Mesodermal cell (in vitro differentiated cells): ENCODE measurements around the gene CLEC16A. TPM values are rescaled to one million over a fixed set of nuclear protein-coding genes. Genes with fewer than 3 reads are reported as not detected.

Experiments used
- H3K27ac ChIP-seq: 2 replicates; pipeline ENCODE4 v1.7.0; 2013; ENCODE audit warnings: mild to moderate bottlenecking, low read depth, low read length, moderate library complexity; ENCODE audit not compliant: severe bottlenecking
- H3K36me3 ChIP-seq: 2 replicates; pipeline ENCODE4 v1.7.1; 2013; ENCODE audit warnings: mild to moderate bottlenecking, low read length, moderate library complexity; ENCODE audit not compliant: control insufficient read depth, insufficient read depth
- H3K4me1 ChIP-seq: one replicate; pipeline ENCODE4 v1.7.1; 2013; ENCODE audit warnings: mild to moderate bottlenecking, low read length; ENCODE audit not compliant: insufficient read depth, control insufficient read depth, poor library complexity, severe bottlenecking
- H3K4me3 ChIP-seq: 2 replicates; pipeline ENCODE4 v1.7.0; 2013; ENCODE audit warnings: low read length, control low read depth, mild to moderate bottlenecking; ENCODE audit not compliant: insufficient read depth, poor library complexity, severe bottlenecking; ENCODE audit errors: extremely low read depth
- H3K9me3 ChIP-seq: 2 replicates; pipeline ENCODE4 v1.7.1; 2013; ENCODE audit warnings: mild to moderate bottlenecking, low read length, moderate library complexity; ENCODE audit not compliant: control insufficient read depth
- WGBS, 2 experiments: methylation state at CpG; one replicate each; pipeline ENCODE4 v1.1.5; 2013; ENCODE audit warnings: missing lambda C conversion rate in 2 of 2; ENCODE audit not compliant: insufficient coverage in 2 of 2; 5-methylcytosine and 5-hydroxymethylcytosine counted together
- polyA plus RNA-seq, 2 experiments: library from polyadenylated mRNA; stranded (reverse); fragments of 50-300 nt; gene quantifications; one replicate each; pipeline ENCODE4 v1.2.3, GENCODE V29; 2013

CLEC16A gene, protein sequence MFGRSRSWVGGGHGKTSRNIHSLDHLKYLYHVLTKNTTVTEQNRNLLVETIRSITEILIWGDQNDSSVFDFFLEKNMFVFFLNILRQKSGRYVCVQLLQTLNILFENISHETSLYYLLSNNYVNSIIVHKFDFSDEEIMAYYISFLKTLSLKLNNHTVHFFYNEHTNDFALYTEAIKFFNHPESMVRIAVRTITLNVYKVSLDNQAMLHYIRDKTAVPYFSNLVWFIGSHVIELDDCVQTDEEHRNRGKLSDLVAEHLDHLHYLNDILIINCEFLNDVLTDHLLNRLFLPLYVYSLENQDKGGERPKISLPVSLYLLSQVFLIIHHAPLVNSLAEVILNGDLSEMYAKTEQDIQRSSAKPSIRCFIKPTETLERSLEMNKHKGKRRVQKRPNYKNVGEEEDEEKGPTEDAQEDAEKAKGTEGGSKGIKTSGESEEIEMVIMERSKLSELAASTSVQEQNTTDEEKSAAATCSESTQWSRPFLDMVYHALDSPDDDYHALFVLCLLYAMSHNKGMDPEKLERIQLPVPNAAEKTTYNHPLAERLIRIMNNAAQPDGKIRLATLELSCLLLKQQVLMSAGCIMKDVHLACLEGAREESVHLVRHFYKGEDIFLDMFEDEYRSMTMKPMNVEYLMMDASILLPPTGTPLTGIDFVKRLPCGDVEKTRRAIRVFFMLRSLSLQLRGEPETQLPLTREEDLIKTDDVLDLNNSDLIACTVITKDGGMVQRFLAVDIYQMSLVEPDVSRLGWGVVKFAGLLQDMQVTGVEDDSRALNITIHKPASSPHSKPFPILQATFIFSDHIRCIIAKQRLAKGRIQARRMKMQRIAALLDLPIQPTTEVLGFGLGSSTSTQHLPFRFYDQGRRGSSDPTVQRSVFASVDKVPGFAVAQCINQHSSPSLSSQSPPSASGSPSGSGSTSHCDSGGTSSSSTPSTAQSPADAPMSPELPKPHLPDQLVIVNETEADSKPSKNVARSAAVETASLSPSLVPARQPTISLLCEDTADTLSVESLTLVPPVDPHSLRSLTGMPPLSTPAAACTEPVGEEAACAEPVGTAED
- 18.3 TPM for polyA plus RNA-seq (2013, experiment 1 of 2)
- polyA plus RNA-seq (2013, experiment 2 of 2) = 17.3 TPM

- H3K4me1 ChIP-seq = peaks cover 44% of the 10 kb centered on the region
- H3K36me3 ChIP-seq = peaks cover 9% of the 10 kb centered on the region
- no peaks in the 10 kb centered on the region for H3K9me3 ChIP-seq
- H3K27ac ChIP-seq = no peak within 1 kb of the TSS
- H3K4me3 ChIP-seq = peak within 1 kb of the TSS; percentile 91
- 3% methylated on average over 56 to 58 of the region's 86 CpGs for WGBS, 2 experiments
Observed at GRCh38 chr16:10944249-10945064, at the start of gene CLEC16A. CLEC16A (plus strand) TSS chr16:10944564; CDS start chr16:10944718, 154 bp downstream.

DNA sequence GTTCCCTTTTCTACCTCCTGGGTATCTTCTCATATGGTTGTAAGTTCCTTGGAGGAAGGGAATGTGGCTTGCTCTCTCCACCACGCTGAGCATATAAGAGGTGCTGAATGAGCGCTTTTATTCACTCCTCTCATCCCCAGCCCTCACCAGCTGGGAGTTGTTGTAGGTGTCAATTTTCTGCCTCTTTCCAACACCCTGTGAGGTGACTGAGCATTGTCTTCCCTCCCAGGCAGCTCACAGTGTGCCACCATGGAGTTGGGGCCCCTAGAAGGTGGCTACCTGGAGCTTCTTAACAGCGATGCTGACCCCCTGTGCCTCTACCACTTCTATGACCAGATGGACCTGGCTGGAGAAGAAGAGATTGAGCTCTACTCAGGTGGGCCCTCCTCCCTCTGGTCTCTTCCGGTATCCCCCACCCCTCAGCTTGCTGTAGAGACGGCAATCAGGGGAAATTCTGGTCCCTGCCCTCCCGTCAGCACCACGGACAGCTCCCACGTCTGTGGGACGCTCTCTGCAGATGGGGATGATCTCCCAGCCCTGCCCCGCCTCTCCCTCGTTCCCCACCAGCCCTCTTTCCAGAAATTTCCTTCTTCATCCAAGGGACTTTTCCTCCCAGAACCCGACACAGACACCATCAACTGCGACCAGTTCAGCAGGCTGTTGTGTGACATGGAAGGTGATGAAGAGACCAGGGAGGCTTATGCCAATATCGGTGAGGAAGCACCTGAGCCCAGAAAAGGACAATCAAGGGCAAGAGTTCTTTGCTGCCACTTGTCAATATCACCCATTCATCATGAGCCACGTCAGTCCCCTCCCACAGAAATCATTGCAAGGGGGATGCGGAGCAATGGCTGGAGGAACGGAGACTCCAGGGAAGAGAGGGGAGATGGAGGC, 49.1 kb upstream of the CLEC16A start:
- Histone ChIP-seq H3K36me3 (no peaks in the 10 kb centered on the region), H3K9me3 (no peaks in the 10 kb centered on the region), H3K4me3 (no peak overlapping the region), H3K4me1 (no peaks in the 10 kb centered on the region), H3K27ac (no peak overlapping the region)
- 4 to 14% methylated on average over 2 to 6 of the region's 17 CpGs for WGBS, 2 experiments

- Histone ChIP-seq H3K9me3 (no peaks in the 10 kb centered on the region), H3K4me3 (no peak overlapping the region), H3K27ac (no peak overlapping the region), H3K4me1 (no peaks in the 10 kb centered on the region), H3K36me3 (no peaks in the 10 kb centered on the region)
- WGBS, 2 experiments = no CpG with 5 or more reads among the region's 3 CpGs
Observed at GRCh38 chr16:10896165-10896564, 48.2 kb upstream of the CLEC16A start.

DNA sequence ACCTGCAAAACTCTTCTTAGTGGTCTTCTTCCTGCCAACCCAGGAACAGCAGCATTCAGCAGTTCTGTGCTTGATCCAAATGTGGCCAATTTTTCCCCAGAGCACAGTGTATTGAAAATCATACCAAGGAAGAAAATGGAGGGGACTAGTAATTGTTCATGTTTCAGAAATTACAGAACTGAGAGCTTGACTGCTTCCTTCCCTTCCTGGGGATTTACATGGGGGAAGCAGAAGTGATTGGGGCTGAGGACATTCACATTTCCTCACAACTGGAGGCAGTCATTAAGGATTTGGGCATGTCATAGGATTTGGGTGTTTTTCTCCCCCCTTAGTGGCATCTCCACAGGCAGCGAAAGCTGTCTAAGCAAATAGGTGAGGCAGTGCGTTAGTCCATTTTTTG, 47.6 kb upstream of the CLEC16A start:
- no CpG with 5 or more reads among the region's 2 CpGs for WGBS, 2 experiments

DNA sequence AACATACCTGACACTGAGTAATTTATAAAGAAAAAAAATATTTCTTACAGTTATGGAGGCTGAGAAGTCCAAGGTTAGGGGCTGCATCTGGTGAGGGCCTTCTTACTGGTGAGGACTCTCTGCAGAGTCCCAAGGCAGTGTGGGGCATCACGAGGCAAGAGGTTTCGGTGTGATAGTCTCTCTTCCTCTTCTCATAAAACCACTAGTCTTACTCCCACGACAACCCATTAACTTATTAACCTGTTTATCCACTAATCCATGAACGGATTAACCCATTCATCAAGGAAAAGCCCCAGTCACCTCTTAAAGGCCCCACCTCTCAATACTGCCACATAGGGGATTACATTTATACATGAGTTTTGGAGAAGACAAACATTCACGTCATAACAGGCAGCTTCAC, 47.2 kb upstream of the CLEC16A start:
- H3K9me3 ChIP-seq = no peaks in the 10 kb centered on the region
- WGBS, 2 experiments = 72 to 95% methylated on average over 3 to 5 of the region's 5 CpGs

More for the DNA sequence above, 47.6 kb upstream of the CLEC16A start:
- H3K27ac ChIP-seq = no peak overlapping the region
- H3K4me3 ChIP-seq = no peak overlapping the region
- no peaks in the 10 kb centered on the region for H3K9me3 ChIP-seq
- no peaks in the 10 kb centered on the region for H3K36me3 ChIP-seq
- no peaks in the 10 kb centered on the region for H3K4me1 ChIP-seq

DNA sequence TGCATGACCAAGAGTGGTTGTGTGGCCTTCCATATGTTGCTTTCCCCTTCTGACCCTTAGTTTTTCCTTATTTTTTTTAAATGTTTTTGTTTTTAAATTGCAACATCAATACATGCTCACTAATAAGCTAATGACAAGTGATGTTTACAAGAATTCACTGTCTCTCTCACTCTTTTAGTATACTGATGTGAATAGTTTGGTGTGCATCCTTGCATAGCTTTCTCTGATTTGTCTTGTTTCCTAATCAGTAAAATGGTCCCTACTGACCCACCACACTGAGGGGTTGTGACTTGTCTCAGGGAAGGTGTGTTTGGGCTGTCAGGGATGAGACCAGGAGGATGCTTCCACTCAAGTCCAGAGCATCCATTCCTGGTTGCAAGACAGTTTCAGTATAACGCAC, 41.4 kb upstream of the CLEC16A start:
- no peaks in the 10 kb centered on the region for H3K4me1 ChIP-seq
- H3K27ac ChIP-seq = no peak overlapping the region
- peaks cover 9% of the 10 kb centered on the region for H3K9me3 ChIP-seq
- H3K4me3 ChIP-seq = no peak overlapping the region
- WGBS, 2 experiments = 91 to 100% methylated on average over 1 of the region's 1 CpG
- H3K36me3 ChIP-seq = no peaks in the 10 kb centered on the region

More for the DNA sequence above, 47.2 kb upstream of the CLEC16A start:
- H3K27ac ChIP-seq = no peak overlapping the region
- H3K4me1 ChIP-seq = no peaks in the 10 kb centered on the region
- H3K36me3 ChIP-seq = no peaks in the 10 kb centered on the region
- no peak overlapping the region for H3K4me3 ChIP-seq

DNA sequence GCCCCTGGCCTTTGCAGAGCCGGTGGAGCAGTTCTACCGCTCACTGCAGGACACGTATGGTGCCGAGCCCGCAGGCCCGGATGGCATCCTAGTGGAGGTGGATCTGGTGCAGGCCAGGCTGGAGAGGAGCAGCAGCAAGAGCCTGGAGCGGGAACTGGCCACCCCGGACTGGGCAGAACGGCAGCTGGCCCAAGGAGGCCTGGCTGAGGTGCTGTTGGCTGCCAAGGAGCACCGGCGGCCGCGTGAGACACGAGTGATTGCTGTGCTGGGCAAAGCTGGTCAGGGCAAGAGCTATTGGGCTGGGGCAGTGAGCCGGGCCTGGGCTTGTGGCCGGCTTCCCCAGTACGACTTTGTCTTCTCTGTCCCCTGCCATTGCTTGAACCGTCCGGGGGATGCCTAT, 37.9 kb upstream of the CLEC16A start:
- Histone ChIP-seq H3K36me3 (no peaks in the 10 kb centered on the region), H3K4me1 (no peaks in the 10 kb centered on the region), H3K9me3 (peaks cover 9% of the 10 kb centered on the region), H3K27ac (no peak overlapping the region), H3K4me3 (no peak overlapping the region)
- 91 to 94% methylated on average over 15 to 18 of the region's 19 CpGs for WGBS, 2 experiments

DNA sequence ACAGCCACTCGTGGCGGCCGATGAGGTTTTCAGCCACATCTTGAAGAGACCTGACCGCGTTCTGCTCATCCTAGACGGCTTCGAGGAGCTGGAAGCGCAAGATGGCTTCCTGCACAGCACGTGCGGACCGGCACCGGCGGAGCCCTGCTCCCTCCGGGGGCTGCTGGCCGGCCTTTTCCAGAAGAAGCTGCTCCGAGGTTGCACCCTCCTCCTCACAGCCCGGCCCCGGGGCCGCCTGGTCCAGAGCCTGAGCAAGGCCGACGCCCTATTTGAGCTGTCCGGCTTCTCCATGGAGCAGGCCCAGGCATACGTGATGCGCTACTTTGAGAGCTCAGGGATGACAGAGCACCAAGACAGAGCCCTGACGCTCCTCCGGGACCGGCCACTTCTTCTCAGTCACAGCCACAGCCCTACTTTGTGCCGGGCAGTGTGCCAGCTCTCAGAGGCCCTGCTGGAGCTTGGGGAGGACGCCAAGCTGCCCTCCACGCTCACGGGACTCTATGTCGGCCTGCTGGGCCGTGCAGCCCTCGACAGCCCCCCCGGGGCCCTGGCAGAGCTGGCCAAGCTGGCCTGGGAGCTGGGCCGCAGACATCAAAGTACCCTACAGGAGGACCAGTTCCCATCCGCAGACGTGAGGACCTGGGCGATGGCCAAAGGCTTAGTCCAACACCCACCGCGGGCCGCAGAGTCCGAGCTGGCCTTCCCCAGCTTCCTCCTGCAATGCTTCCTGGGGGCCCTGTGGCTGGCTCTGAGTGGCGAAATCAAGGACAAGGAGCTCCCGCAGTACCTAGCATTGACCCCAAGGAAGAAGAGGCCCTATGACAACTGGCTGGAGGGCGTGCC, 37.2 kb upstream of the CLEC16A start:
- Histone ChIP-seq H3K4me3 (no peak overlapping the region), H3K27ac (no peak overlapping the region), H3K9me3 (peaks cover 9% of the 10 kb centered on the region), H3K36me3 (no peaks in the 10 kb centered on the region), H3K4me1 (no peaks in the 10 kb centered on the region)
- WGBS, 2 experiments = 91 to 95% methylated on average over 44 of the region's 46 CpGs

DNA sequence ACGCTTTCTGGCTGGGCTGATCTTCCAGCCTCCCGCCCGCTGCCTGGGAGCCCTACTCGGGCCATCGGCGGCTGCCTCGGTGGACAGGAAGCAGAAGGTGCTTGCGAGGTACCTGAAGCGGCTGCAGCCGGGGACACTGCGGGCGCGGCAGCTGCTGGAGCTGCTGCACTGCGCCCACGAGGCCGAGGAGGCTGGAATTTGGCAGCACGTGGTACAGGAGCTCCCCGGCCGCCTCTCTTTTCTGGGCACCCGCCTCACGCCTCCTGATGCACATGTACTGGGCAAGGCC, 36.7 kb upstream of the CLEC16A start:
- WGBS, 2 experiments = 87 to 91% methylated on average over 21 of the region's 21 CpGs
- no peaks in the 10 kb centered on the region for H3K4me1 ChIP-seq
- H3K4me3 ChIP-seq = no peak overlapping the region
- H3K9me3 ChIP-seq = peaks cover 6% of the 10 kb centered on the region
- no peak overlapping the region for H3K27ac ChIP-seq
- no peaks in the 10 kb centered on the region for H3K36me3 ChIP-seq
